GM10248 (cell line): ENCODE measurements around the gene KAT2A.

Experiments used
- CTCF ChIA-PET: fragments of 300-600 bp; sonication (Branson Sonifier 250); formaldehyde crosslinking; extraction: SDS; loops from one replicate; lab custom pipeline; 2021; ENCODE audit warnings: antibody characterized with exemption; lab: Yijun Ruan, JAX
- POLR2A ChIA-PET: fragments of 350-650 bp; sonication (Branson Sonifier 250); formaldehyde crosslinking; extraction: SDS; loops from one replicate; lab custom pipeline; 2020; ENCODE audit warnings: antibody characterized with exemption; lab: Yijun Ruan, JAX
- DNase-seq: peaks from one replicate; pipeline ENCODE4 v3.0.0; 2012; ENCODE audit errors: extremely low spot score
- TF ChIP-seq, protein P1 (sequence below): IDR thresholded peaks from 2 replicates; pipeline ENCODE4 v1.5.1; 2012; ENCODE audit warnings: mild to moderate bottlenecking, low read depth; ENCODE audit errors: extremely low read depth, missing control alignments, control extremely low read depth

Gene KAT2A

DNA sequence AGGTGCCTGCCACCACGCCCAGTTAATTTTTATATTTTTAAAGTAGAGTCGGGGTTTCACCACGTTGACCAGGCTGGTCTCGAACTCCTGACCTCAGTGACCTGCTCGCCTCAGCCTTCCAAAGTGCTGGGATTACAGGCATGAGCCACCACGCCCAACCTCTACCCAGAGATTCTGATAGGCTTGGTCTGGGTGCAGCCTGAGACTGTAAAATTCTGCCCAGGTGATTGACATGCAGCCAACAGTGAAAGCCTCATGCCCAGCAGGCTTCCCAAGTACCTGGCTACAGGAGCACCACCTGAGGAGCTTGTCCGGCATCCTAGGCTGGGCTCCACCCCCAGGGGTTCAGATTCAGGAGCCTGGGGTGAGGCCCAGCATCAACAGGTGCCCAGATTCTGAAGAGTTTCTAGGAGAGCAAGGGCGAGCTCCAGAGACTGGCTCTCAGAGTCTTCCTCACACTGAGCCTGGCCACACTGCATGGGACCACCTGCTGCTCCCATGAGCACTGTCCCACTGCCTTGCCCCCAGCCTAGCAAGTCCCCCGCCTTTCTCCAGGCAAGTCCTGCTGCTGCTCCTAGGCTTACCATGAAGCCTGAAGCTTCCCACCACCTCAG is 39.5 kb downstream of the KAT2A start:
- TF ChIP-seq, protein P1, sequence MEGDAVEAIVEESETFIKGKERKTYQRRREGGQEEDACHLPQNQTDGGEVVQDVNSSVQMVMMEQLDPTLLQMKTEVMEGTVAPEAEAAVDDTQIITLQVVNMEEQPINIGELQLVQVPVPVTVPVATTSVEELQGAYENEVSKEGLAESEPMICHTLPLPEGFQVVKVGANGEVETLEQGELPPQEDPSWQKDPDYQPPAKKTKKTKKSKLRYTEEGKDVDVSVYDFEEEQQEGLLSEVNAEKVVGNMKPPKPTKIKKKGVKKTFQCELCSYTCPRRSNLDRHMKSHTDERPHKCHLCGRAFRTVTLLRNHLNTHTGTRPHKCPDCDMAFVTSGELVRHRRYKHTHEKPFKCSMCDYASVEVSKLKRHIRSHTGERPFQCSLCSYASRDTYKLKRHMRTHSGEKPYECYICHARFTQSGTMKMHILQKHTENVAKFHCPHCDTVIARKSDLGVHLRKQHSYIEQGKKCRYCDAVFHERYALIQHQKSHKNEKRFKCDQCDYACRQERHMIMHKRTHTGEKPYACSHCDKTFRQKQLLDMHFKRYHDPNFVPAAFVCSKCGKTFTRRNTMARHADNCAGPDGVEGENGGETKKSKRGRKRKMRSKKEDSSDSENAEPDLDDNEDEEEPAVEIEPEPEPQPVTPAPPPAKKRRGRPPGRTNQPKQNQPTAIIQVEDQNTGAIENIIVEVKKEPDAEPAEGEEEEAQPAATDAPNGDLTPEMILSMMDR = no peak
- CTCF ChIA-PET = interaction anchor here (2.8 to 3.3 kb wide), 2 partner anchors 10 to 16 kb away, joined by 11 to 19 read pairs; no protein-coding TSS in a partner anchor
- POLR2A ChIA-PET = no interaction called here
- DNase-seq = no peak

DNA sequence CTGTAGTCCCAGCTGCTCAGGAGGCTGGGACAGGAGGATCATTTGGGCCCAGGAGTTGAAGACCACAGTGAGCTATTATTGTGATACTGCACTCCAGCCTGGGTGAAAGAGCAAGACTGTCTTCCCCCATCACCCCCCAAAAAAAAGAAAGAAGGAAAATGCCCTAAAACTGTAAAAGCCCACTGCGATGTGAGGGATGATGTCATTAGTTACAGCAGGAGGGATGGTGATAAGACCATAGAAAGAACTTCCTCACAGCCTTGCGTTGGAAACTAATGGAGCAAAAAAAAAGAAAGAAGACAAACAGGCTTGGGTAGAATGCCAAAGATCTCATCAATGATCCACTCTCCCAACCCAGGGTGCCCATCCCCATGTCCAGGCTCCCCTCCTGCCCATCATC is 41.6 kb downstream of the KAT2A start:
- CTCF ChIA-PET = interaction anchor here (2.8 to 3.3 kb wide), 3 partner anchors 11 to 14 kb away, joined by 11 to 19 read pairs (median 12); no protein-coding TSS in a partner anchor

DNA sequence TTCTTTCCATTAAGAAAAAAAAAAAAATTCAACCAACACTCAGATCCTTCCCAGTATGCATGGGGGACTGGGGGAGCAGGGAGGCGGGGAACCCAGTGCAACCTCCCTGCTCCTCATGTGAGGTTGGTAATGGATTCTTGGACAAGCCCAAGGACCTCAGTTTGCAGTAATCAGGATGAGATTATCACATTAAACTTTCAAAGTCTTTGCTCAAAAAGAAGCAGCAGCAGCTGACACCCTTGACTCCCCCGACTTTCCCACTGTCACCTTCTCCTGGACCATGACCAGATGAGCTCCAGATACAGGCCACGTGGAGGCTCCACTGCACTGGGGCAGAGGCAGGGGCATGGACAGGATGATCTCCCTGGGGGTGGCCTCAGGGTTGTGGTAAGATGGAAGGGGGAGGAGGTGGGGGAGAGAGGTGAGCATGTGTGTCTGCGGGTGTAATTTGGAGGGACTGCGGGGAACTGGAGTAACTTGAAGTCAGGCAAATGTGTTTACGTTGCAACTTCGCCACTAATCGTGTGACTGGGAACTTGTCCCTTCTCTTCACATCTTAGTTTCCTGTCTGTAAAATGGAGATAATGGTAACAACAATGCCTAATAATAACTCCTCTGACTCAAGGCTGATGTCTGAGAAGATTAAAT is 42.6 kb downstream of the KAT2A start:
- POLR2A ChIA-PET = no interaction called here
- no peak for DNase-seq
- TF ChIP-seq, protein P1 = no peak
- CTCF ChIA-PET = interaction anchor here (2.8 kb wide), 1 partner anchor 10 kb away, joined by 12 read pairs; no protein-coding TSS in a partner anchor

More for the DNA sequence above, 41.6 kb downstream of the KAT2A start:
- no peak for DNase-seq
- POLR2A ChIA-PET = no interaction called here
- TF ChIP-seq, protein P1 = no peak

DNA sequence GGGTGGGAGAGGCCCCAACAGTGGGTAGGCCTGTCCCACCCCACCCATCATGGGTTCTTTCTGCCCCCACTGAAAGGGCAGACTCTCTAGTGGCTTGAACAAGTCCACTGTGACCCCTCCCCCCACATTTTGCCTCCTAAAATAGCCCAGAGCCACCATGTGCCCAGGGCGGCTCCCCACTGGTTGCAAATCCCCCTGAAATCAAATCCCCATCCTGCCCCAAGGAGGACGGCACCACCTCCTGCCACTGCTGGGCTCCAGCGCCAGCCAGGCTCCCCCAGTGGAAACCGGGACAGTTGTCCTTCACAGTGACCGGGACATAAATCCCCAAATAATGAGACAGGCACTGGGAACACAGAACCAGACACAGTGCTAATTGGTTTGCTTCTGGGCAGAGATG is 43.4 kb downstream of the KAT2A start:
- no peak for DNase-seq
- TF ChIP-seq, protein P1 = no peak
- POLR2A ChIA-PET = no interaction called here
- CTCF ChIA-PET = interaction anchor here (1.2 to 1.4 kb wide), 2 partner anchors 10 to 24 kb away, joined by 4 to 9 read pairs; no protein-coding TSS in a partner anchor

DNA sequence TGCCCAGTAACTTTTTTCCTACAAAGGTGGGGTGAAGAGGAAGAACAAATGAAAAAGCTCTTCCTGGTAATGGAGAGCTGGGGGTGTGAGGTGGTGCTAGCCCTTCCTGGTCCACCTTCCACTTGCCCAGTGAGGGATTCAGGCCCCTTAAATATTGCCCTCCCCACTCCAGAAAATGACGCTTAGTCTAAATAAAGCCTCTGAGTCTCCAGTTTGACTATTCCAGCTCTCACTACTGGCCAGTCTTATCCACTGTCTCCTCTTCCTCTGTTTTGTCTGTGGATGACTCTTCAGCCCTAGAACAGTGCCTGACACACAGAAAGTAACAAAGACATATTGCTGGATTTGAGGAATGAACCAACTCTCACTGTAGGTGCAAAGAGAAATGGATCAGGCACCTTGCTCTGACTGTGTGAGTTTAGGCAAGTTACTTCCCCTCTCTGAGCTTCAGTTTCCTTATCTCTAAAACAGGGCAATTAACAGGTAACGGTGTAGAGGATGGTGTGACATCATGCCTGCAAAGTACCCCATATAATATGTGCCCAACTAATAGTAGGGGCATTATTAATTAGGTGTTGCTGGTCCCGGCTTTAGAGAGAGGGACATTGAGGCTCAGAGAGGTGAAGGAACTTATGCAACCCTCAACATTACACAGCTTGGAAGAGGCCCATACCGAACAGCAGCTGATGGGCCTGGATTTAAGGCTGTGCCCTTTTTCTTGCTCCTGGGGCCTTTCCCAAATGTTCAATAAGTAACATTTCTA is 44.2 kb downstream of the KAT2A start:
- no peak for DNase-seq
- TF ChIP-seq, protein P1 = no peak
- CTCF ChIA-PET = interaction anchor here (1.2 to 1.4 kb wide), 4 partner anchors 9 to 52 kb away, joined by 3 to 9 read pairs (median 5); no protein-coding TSS in a partner anchor
- POLR2A ChIA-PET = no interaction called here

DNA sequence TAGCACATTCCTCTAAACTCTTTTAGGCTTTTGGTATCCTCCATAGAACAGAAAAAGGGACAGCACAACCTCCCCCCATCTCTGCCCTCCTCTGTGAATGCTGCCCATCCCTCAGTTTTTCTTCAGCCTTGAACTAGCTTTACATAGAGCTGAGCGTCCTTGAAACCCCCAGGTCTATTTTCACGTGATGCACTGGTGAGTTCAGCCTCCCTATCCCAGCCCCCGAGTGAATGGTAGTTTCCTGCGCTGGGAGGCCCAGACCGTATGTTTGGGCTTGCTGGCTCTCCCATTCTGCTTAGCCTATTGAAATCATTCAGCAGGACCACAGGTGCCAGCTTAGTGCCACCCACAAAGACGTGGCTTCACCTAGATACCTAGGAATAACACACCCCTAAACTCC is 45.4 kb downstream of the KAT2A start:
- ChIA-PET POLR2A (no interaction called here), CTCF (interaction anchor here (0.8 to 1.8 kb wide), 3 partner anchors 8 to 10 kb away, joined by 3 to 7 read pairs (median 6); no protein-coding TSS in a partner anchor)
- DNase-seq = no peak
- TF ChIP-seq, protein P1 = no peak
